ENCODE data around the gene PHACTR4. TPM values are rescaled to one million over a fixed set of nuclear protein-coding genes. Genes with fewer than 3 reads are reported as not detected.
"Not testable (repeated sequence)": the region's sequence is repeated elsewhere in the genome, so short reads cannot be mapped to it uniquely, and the experiment has no call there.

The PHACTR4 gene
- total RNA-seq, 2 donors from 2014 or later, result 14.5 to 32.6 TPM

- DNase-seq (no peak), ATAC-seq (no peak)
- H3K9me3 ChIP-seq, result no peaks in the 10 kb centered on the region
- H3K36me3 ChIP-seq (replicated peaks in 1 of 2; ENCODE audit: insufficient read depth in 1 of 2, low read depth in 2 of 2), result peaks cover 0 to 22% of the 10 kb centered on the region in 2 donors
- H3K27me3 ChIP-seq, result no peaks in the 10 kb centered on the region
- H3K4me1 ChIP-seq, result peaks cover 41% of the 10 kb centered on the region
- no peak overlapping the region for H3K27ac ChIP-seq
- WGBS, 2 donors, result 84 to 96% methylated on average over 6 to 7 of the region's 7 CpGs
- H3K4me3 ChIP-seq, result no peak overlapping the region
- intact Hi-C loops (cut with DNase I), result no loop called here
- no peak for TF ChIP-seq CTCF (IDR thresholded peaks at IDR 0.05)
- TF ChIP-seq POLR2A (IDR thresholded peaks at IDR 0.05), result no peak
These were observed 142.6 kb downstream of the PHACTR4 start for GRCh38 chr1:28512058-28512611.

- ATAC-seq; intact Hi-C loops (cut with DNase I); H3K9me3 ChIP-seq; H3K27ac ChIP-seq; H3K4me3 ChIP-seq; DNase-seq; H3K27me3 ChIP-seq: not testable (repeated sequence)
- 95 to 97% methylated on average over 12 to 13 of the region's 13 CpGs for WGBS, 2 donors
- Histone ChIP-seq H3K36me3 (replicated peaks in 1 of 2; ENCODE audit: insufficient read depth in 1 of 2, low read depth in 2 of 2) (peaks cover 0 to 22% of the 10 kb centered on the region in 2 donors), H3K4me1 (peaks cover 35% of the 10 kb centered on the region)
These were observed 144.9 kb downstream of the PHACTR4 start for GRCh38 chr1:28514445-28514933.

GRCh38 chr1:28516518-28516956 is 147.0 kb downstream of the PHACTR4 start:
- Histone ChIP-seq H3K4me1 (peaks cover 27% of the 10 kb centered on the region), H3K4me3 (no peak overlapping the region), H3K9me3 (no peaks in the 10 kb centered on the region), H3K27me3 (no peaks in the 10 kb centered on the region), H3K27ac (no peak overlapping the region), H3K36me3 (replicated peaks in 1 of 2; ENCODE audit: insufficient read depth in 1 of 2, low read depth in 2 of 2) (peaks cover 0 to 10% of the 10 kb centered on the region in 2 donors)
- ATAC-seq (no peak), DNase-seq (no peak)
- 67 to 86% methylated on average over 1 of the region's 1 CpG for WGBS, 2 donors
- TF ChIP-seq POLR2A (IDR thresholded peaks at IDR 0.05) (no peak), CTCF (IDR thresholded peaks at IDR 0.05) (no peak)
- intact Hi-C loops (cut with DNase I), result loop anchor here (5.0 kb wide), 1 partner anchor 86 kb away; no protein-coding TSS in a partner anchor

- 3 to 14% methylated on average over 7 of the region's 7 CpGs for WGBS, 2 donors
- Histone ChIP-seq H3K27me3 (no peaks in the 10 kb centered on the region), H3K4me3 (no peak overlapping the region), H3K9me3 (no peaks in the 10 kb centered on the region), H3K27ac (peak overlapping the region in 3 of 4 donors; percentile 84 to 93 (median 90)), H3K36me3 (replicated peaks in 1 of 2; ENCODE audit: insufficient read depth in 1 of 2, low read depth in 2 of 2) (peaks cover 0 to 1% of the 10 kb centered on the region in 2 donors), H3K4me1 (peaks cover 27% of the 10 kb centered on the region)
- TF ChIP-seq POLR2A (IDR thresholded peaks at IDR 0.05) (no peak), CTCF (IDR thresholded peaks at IDR 0.05) (no peak)
- DNase-seq (no peak), ATAC-seq (peak; percentile 7)
- intact Hi-C loops (cut with DNase I), result loop anchor here (5.0 kb wide), 1 partner anchor 85 kb away; no protein-coding TSS in a partner anchor
These were observed 148.1 kb downstream of the PHACTR4 start for GRCh38 chr1:28517649-28517999.

GRCh38 chr1:28518000-28518744 is 148.6 kb downstream of the PHACTR4 start:
- peaks cover 27% of the 10 kb centered on the region for H3K4me1 ChIP-seq
- peak overlapping the region in 1 of 2 donors; percentile 48 for H3K4me3 ChIP-seq
- peak overlapping the region; percentile 77 to 93 (median 87) for H3K27ac ChIP-seq
- 0% methylated on average over 4 to 90 of the region's 92 CpGs for WGBS, 2 donors
- H3K36me3 ChIP-seq (replicated peaks in 1 of 2; ENCODE audit: insufficient read depth in 1 of 2, low read depth in 2 of 2), result no peaks in the 10 kb centered on the region
- intact Hi-C loops (cut with DNase I), result loop anchor here (5.0 kb wide), 1 partner anchor 84 kb away; no protein-coding TSS in a partner anchor
- peak; percentile 90 to 93 (median 91) for DNase-seq
- TF ChIP-seq CTCF (IDR thresholded peaks at IDR 0.05) (peak; percentile 95 to 99 (median 97)), POLR2A (IDR thresholded peaks at IDR 0.05) (peak; percentile 59 to 70 (median 68))
- peak; percentile 92 for ATAC-seq
- no peaks in the 10 kb centered on the region for H3K27me3 ChIP-seq
- H3K9me3 ChIP-seq, result no peaks in the 10 kb centered on the region
